PFSK-1 (cell line): ENCODE results near the gene ASCC3.

ENCODE experiments used
- POLR2AphosphoS5 ChIP-seq: IDR thresholded peaks from 2 replicates; pipeline ENCODE4 v1.6.1; 2012; ENCODE audit warnings: low read depth, mild to moderate bottlenecking, control low read depth, low read length, moderate library complexity
- REST ChIP-seq, 2 experiments: IDR thresholded peaks; 2 replicates each; pipeline versions ENCODE4 v1.6.1 to v1.8.0; 2011 to 2012; ENCODE audit warnings: low read depth in 2 of 2, low read length in 2 of 2, control low read depth in 1 of 2, inconsistent platforms in 1 of 2, mild to moderate bottlenecking in 1 of 2, moderate library complexity in 1 of 2; ENCODE audit not compliant: insufficient read depth in 1 of 2
- SIN3A ChIP-seq: IDR thresholded peaks from 2 replicates; pipeline ENCODE4 v1.6.1; 2012; ENCODE audit warnings: mild to moderate bottlenecking, low read length, moderate library complexity, borderline replicate concordance; ENCODE audit not compliant: insufficient read depth
- TAF1 ChIP-seq: IDR thresholded peaks from 2 replicates; pipeline ENCODE4 v1.6.1; 2012; ENCODE audit warnings: low read length, control low read depth, borderline replicate concordance; ENCODE audit not compliant: insufficient read depth

GRCh38 chr6:100488244-100488643, 392.9 kb downstream of the ASCC3 start:
- TF ChIP-seq TAF1 = no peak
- TF ChIP-seq REST (IDR thresholded peaks at IDR 0.05; ENCODE audit: insufficient read depth in 1 of 2, low read depth in 2 of 2, low read length in 2 of 2) = no peak
- TF ChIP-seq POLR2AphosphoS5 = no peak
- no peak for TF ChIP-seq SIN3A
